GM18498 (cell line): ENCODE measurements around the gene CDKN2B.

ENCODE experiments used
- ATAC-seq: cut with Tn5 transposase; IDR thresholded peaks from one replicate; pipeline ENCODE4 v1.9.1; 2021; ENCODE audit warnings: mild to moderate bottlenecking, moderate library complexity; ENCODE audit not compliant: unreplicated experiment

CDKN2B gene

GRCh38 chr9:21995666-21996398 lies 13.3 kb downstream of the CDKN2B start:
- peak; percentile 26 for ATAC-seq

- peak; percentile 88 for ATAC-seq
These were observed 14.0 kb downstream of the CDKN2B start for GRCh38 chr9:21995006-21995665.

GRCh38 chr9:21994556-21995005 lies 14.5 kb downstream of the CDKN2B start, which contains the start of gene CDKN2B-AS1:
Gene CDKN2B-AS1 (plus strand): TSS chr9:21994791.
- peak; percentile 52 for ATAC-seq

- ATAC-seq = peak; percentile 52
These were observed 15.1 kb downstream of the CDKN2B start, which contains the start of gene CDKN2A for GRCh38 chr9:21993893-21994555. Gene CDKN2A (minus strand): TSS chr9:21994392.

- ATAC-seq = no peak
These were observed 16.1 kb downstream of the CDKN2B start for GRCh38 chr9:21993007-21993406.

GRCh38 chr9:21991072-21991959 lies 17.8 kb downstream of the CDKN2B start:
- no peak for ATAC-seq

GRCh38 chr9:21989440-21990189 lies 19.5 kb downstream of the CDKN2B start:
- ATAC-seq = no peak

GRCh38 chr9:21988056-21988990 lies 20.8 kb downstream of the CDKN2B start:
- no peak for ATAC-seq

- ATAC-seq = peak; percentile 55
These were observed 23.0 kb downstream of the CDKN2B start for GRCh38 chr9:21985964-21986667.

GRCh38 chr9:21984101-21984500 lies 25.0 kb downstream of the CDKN2B start:
- ATAC-seq = no peak

GRCh38 chr9:21983561-21983935 lies 25.6 kb downstream of the CDKN2B start:
- no peak for ATAC-seq

GRCh38 chr9:21982861-21983560 lies 26.1 kb downstream of the CDKN2B start:
- ATAC-seq = no peak

- ATAC-seq = no peak
These were observed 26.7 kb downstream of the CDKN2B start for GRCh38 chr9:21982391-21982790.

- no peak for ATAC-seq
These were observed 32.7 kb downstream of the CDKN2B start for GRCh38 chr9:21976334-21976875.

- peak; percentile 70 for ATAC-seq
These were observed 34.2 kb downstream of the CDKN2B start for GRCh38 chr9:21974722-21975409.

GRCh38 chr9:21974343-21974721 lies 34.8 kb downstream of the CDKN2B start:
- no peak for ATAC-seq

GRCh38 chr9:21972361-21972760 lies 36.7 kb downstream of the CDKN2B start:
- no peak for ATAC-seq
